IMR-90 (cell line): ENCODE data around the gene ARHGDIA. TPM values are rescaled to one million over a fixed set of nuclear protein-coding genes. Genes with fewer than 3 reads are reported as not detected.

Experiments used
- ATAC-seq: fragments of 200-7000 bp; cut with Tn5 transposase; 2 replicates; pipeline ENCODE4 v1.9.1; 2020; ENCODE audit warnings: low read depth, mild to moderate bottlenecking, moderate library complexity
- BruUV-seq: library from RNA; stranded (reverse); fragments of 400-500 nt; replicated peaks from 2 replicates; lab custom pipeline; 2021; lab: Mats Ljungman, UMichigan
- CTCF ChIA-PET: fragments of 300-600 bp; formaldehyde crosslinking; extraction: SDS; loops from one replicate; lab custom pipeline; 2021; ENCODE audit warnings: antibody characterized with exemption; lab: Yijun Ruan, JAX
- POLR2A ChIA-PET: fragments of 300-600 bp; sonication (Branson Sonifier 250); formaldehyde crosslinking; loops from one replicate; lab custom pipeline; 2022; ENCODE audit warnings: antibody characterized with exemption; ENCODE audit not compliant: unreplicated experiment; lab: Charles Lee
- DNase-seq: peaks from one replicate; pipeline ENCODE4 v3.0.0; 2013
- H2AFZ ChIP-seq: replicated peaks from 2 replicates; pipeline ENCODE3; 2013; ENCODE audit warnings: low read length, mild to moderate bottlenecking; ENCODE audit not compliant: poor library complexity
- H2AK5ac ChIP-seq: 2 replicates; pipeline ENCODE4 v1.6.1; 2013; ENCODE audit warnings: low read depth, low read length, inconsistent platforms
- H2AK9ac ChIP-seq: replicated peaks from 2 replicates; pipeline ENCODE3; 2013; ENCODE audit warnings: mild to moderate bottlenecking, low read depth, low read length, moderate library complexity; ENCODE audit not compliant: poor library complexity
- H2BK120ac ChIP-seq: 2 replicates; pipeline ENCODE4 v1.6.1; 2013; ENCODE audit warnings: low read depth, low read length, inconsistent platforms
- H2BK15ac ChIP-seq: 3 replicates; pipeline ENCODE4 v1.6.1; 2013; ENCODE audit warnings: low read depth, low read length, inconsistent platforms
- H2BK20ac ChIP-seq: 2 replicates; pipeline ENCODE4 v1.6.1; 2013; ENCODE audit warnings: low read depth, mild to moderate bottlenecking, inconsistent platforms, low read length, moderate library complexity
- H2BK5ac ChIP-seq: 2 replicates; pipeline ENCODE4 v1.6.1; 2013; ENCODE audit warnings: mild to moderate bottlenecking, low read depth, low read length, inconsistent platforms; ENCODE audit not compliant: poor library complexity, severe bottlenecking
- H3K14ac ChIP-seq: replicated peaks from 2 replicates; pipeline ENCODE4 v1.6.1; 2013; ENCODE audit warnings: low read depth, low read length, inconsistent platforms
- H3K18ac ChIP-seq: 2 replicates; pipeline ENCODE4 v1.6.1; 2013; ENCODE audit warnings: low read depth, low read length, control low read depth
- H3K23ac ChIP-seq: 2 replicates; pipeline ENCODE4 v1.6.1; 2013; ENCODE audit warnings: low read depth, low read length, inconsistent platforms
- H3K27ac ChIP-seq: 2 replicates; pipeline ENCODE4 v1.5.1; 2013; ENCODE audit warnings: mild to moderate bottlenecking, control low read depth, low read length; ENCODE audit not compliant: insufficient read depth
- H3K27me3 ChIP-seq: 2 replicates; pipeline ENCODE4 v1.6.1; 2013; ENCODE audit warnings: low read length; ENCODE audit not compliant: control insufficient read depth, insufficient read depth
- H3K36me3 ChIP-seq: 2 replicates; pipeline ENCODE4 v1.6.1; 2013; ENCODE audit warnings: low read length, mixed read lengths; ENCODE audit not compliant: control insufficient read depth, insufficient read depth
- H3K4ac ChIP-seq: 2 replicates; pipeline ENCODE4 v1.6.1; 2013; ENCODE audit warnings: low read depth, low read length, inconsistent platforms
- H3K4me1 ChIP-seq: 2 replicates; pipeline ENCODE4 v1.6.1; 2013; ENCODE audit warnings: low read length, mixed read lengths; ENCODE audit not compliant: control insufficient read depth, insufficient read depth
- H3K4me2 ChIP-seq: 2 replicates; pipeline ENCODE4 v1.6.1; 2013; ENCODE audit warnings: low read depth, mild to moderate bottlenecking, control low read depth, low read length, moderate library complexity
- H3K4me3 ChIP-seq: 2 replicates; pipeline ENCODE4 v1.5.1; 2013; ENCODE audit warnings: low read depth, mild to moderate bottlenecking, control low read depth, low read length, moderate library complexity; ENCODE audit not compliant: insufficient read depth
- H3K56ac ChIP-seq: 2 replicates; pipeline ENCODE4 v1.6.1; 2013; ENCODE audit warnings: low read length, inconsistent platforms; ENCODE audit not compliant: insufficient read depth; ENCODE audit errors: extremely low read depth
- H3K79me1 ChIP-seq, 2 experiments: 2 replicates each; pipeline ENCODE4 v1.6.1; 2013; ENCODE audit warnings: low read length in 2 of 2, inconsistent platforms in 1 of 2, low read depth in 1 of 2
- H3K9ac ChIP-seq: 2 replicates; pipeline ENCODE4 v1.6.1; 2013; ENCODE audit warnings: low read depth, low read length, control low read depth
- H3K9me1 ChIP-seq: 2 replicates; pipeline ENCODE4 v1.6.1; 2013; ENCODE audit warnings: low read length, inconsistent platforms; ENCODE audit not compliant: insufficient read depth
- H3K9me3 ChIP-seq: 2 replicates; pipeline ENCODE4 v1.6.1; 2013; ENCODE audit warnings: low read length; ENCODE audit not compliant: control insufficient read depth, insufficient read depth
- H4K20me1 ChIP-seq: 2 replicates; pipeline ENCODE4 v1.6.1; 2013; ENCODE audit warnings: low read length, inconsistent platforms; ENCODE audit not compliant: insufficient read depth
- H4K5ac ChIP-seq: 2 replicates; pipeline ENCODE4 v1.6.1; 2013; ENCODE audit warnings: mild to moderate bottlenecking, low read depth, low read length, control low read depth
- H4K8ac ChIP-seq, 2 experiments: 2 replicates each; pipeline ENCODE4 v1.6.1; 2013; ENCODE audit warnings: low read depth in 2 of 2, low read length in 2 of 2, control low read depth in 1 of 2, inconsistent platforms in 1 of 2
- H4K91ac ChIP-seq: 2 replicates; pipeline ENCODE4 v1.6.1; 2013; ENCODE audit warnings: low read depth, low read length, inconsistent platforms; ENCODE audit not compliant: insufficient read depth
- MAFK ChIP-seq: IDR thresholded peaks from 2 replicates; pipeline ENCODE4 v1.6.1; 2012; ENCODE audit warnings: low read depth, low read length, improper control_type of control experiment
- POLR2A ChIP-seq: IDR thresholded peaks from 2 replicates; pipeline ENCODE4 v1.6.1; 2012; ENCODE audit warnings: mild to moderate bottlenecking, low read depth, low read length
- SMC3 ChIP-seq: fragments of 150-350 bp; IDR thresholded peaks from 2 replicates; pipeline ENCODE4 v1.6.1; 2016; ENCODE audit warnings: low read depth, mild to moderate bottlenecking, antibody characterized with exemption, low read length, moderate library complexity
- WGBS, 2 experiments: methylation state at CpG; one replicate each; pipeline versions ENCODE4 v1.1.5 to v1.1.7; 2013; ENCODE audit warnings: missing lambda C conversion rate in 2 of 2; ENCODE audit not compliant: insufficient read length in 1 of 2; ENCODE audit errors: extremely low coverage in 2 of 2; 5-methylcytosine and 5-hydroxymethylcytosine counted together
- dilution Hi-C: fragments of 300-500 bp; cut with HindIII; formaldehyde crosslinking; loops from one replicate; pipeline ENCODE4 v1.14.3; 2018; ENCODE audit warnings: low sequenced_read_pairs; ENCODE audit not compliant: unreplicated experiment
- in situ Hi-C: fragments of 300-500 bp; cut with MboI; formaldehyde crosslinking; loops from 3 replicates; pipeline ENCODE4 v1.14.3; 2019; ENCODE audit warnings: low sequenced_read_pairs, inconsistent platforms, mixed read lengths
- intact Hi-C: fragments of 100-400 bp; cut with micrococcal nuclease; formaldehyde crosslinking; loops from 2 replicates; pipeline ENCODE4 v1.10.0; 2022
- polyA plus RNA-seq, 3 experiments: library from polyadenylated mRNA; depleted of rRNA; stranded (reverse); fragments of >200 nt; gene quantifications; 2 replicates each; pipeline ENCODE4 v1.2.3, GENCODE V29; 2012; ENCODE audit warnings: low replicate concordance in 1 of 3
- total RNA-seq: library from RNA; depleted of rRNA; stranded (reverse); fragments of >200 nt; gene quantifications from 2 replicates; pipeline ENCODE4 v1.2.3, GENCODE V29; 2012

ARHGDIA gene
- total and polyA plus RNA-seq, 2 of the 4 experiments (the other 2 are of a cell fraction): 62.7 to 362 TPM

DNA sequence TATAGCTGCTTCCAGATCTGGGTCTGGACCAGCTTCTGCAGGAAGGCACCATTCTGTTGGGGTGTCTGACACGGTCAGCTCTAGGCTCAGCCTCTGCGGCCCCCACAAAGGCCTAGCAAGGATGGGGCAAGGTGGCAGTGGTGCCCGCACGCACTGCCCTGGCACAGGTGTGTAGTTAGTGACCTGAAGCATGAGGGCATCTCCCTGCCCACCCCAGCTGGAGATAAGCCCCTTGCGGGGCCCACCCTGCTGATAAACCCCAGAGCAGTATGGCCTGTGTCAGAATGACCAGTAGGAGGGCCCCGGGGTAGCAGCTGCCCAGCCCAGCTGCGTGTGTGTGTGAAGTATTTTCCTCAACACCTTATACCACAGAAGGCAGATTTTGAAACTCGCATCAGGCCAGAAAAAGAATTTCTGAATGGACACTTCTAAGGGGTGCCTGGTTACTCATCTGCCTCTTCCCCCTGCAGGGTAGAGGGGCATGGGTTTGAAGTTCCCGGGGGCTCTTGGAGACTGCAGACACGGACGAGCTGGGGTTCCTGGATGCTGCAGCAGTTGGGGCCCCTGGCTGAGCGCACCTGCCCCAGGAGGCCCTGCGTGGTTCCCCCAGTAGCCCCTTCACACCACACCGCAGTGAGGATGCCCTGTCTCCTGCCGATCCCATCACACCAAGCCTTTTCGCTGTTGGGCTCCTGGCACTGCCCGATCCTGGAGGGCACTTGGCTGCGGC, 4.5 kb downstream of the ARHGDIA start (continued):
- no peak for TF ChIP-seq MAFK

DNA sequence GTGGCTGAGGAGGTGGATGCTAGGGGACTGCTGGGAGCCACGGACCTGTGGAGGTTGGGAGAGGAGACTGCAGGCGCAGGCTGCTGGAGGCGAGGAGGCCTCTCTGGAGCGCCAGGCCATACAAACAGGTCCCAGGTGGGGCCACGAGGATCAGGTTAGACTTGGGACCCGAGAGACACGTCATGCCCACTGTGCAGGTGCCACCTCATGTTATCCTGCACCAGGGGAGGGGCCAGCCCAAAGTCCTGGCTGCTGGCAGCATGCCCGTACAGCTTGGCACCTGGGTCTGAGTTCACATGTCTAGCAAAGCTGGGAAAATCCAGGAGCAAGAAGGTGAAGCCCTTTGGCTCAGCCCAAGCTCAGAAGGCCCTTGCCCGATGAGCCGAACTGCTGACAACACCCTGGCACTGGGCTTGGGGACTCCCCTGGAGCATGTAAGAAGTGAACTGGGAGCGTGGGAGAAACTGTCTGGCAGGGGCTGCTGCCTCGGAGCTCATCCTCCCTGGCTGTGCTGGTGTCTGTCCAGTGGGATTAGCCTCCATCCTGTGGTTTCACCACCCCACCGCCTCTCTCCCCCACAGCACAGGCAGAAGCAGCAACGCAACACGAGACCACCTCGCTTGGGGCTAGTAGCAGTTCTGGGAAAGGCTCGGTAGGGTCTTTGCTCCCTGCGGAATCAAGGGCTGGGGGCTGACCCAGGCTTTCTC, 5.3 kb downstream of the ARHGDIA start:
- H4K20me1 ChIP-seq: peaks cover 55% of the 10 kb centered on the region
- intact Hi-C loops: no loop called here
- peak overlapping the region; percentile 2; the same call in 1 of the 2 replicates for H3K27ac ChIP-seq

More for the DNA sequence above, 5.3 kb downstream of the ARHGDIA start:
- H3K9me1 ChIP-seq: peaks cover 11% of the 10 kb centered on the region; the same call in 1 of the 2 replicates
- no TSS peak for BruUV-seq
- no peak overlapping the region for H3K9ac ChIP-seq
- no peak overlapping the region for H3K14ac ChIP-seq
- peak overlapping the region; percentile 63 for H2AK9ac ChIP-seq
- H2BK20ac ChIP-seq: no peak overlapping the region
- no peak for ATAC-seq
- no peaks in the 10 kb centered on the region for H3K9me3 ChIP-seq
- in situ Hi-C loops: no loop called here
- peak overlapping the region; percentile 27 for H2BK5ac ChIP-seq
- 92% methylated on average over 10 of the region's 18 CpGs; no CpG with 5 or more reads in 1 of the 2 experiments for WGBS, 2 experiments
- TF ChIP-seq SMC3 (no peak), POLR2A (peak; percentile 56; the same call in 1 of the 2 replicates)
- H2BK15ac ChIP-seq: no peak overlapping the region
- H3K4me1 ChIP-seq: peaks cover 31% of the 10 kb centered on the region
- peak overlapping the region; percentile 22; the same call in 1 of the 2 replicates for H3K4ac ChIP-seq
- H3K4me2 ChIP-seq: no peak overlapping the region
- no peak overlapping the region for H3K4me3 ChIP-seq
- POLR2A ChIA-PET: no interaction called here
- H4K91ac ChIP-seq: no peak overlapping the region
- H3K27me3 ChIP-seq: no peaks in the 10 kb centered on the region
- H4K5ac ChIP-seq: 0 out of 2 replicates have a peak overlapping the region, but pooled peaks have one; percentile 4
- H3K36me3 ChIP-seq: peaks cover 46% of the 10 kb centered on the region
- H3K23ac ChIP-seq: no peak overlapping the region
- peak overlapping the region in 1 of 2 experiments; percentile 66; a peak in 1 of 4 replicates for H4K8ac ChIP-seq
- H2BK120ac ChIP-seq: no peak overlapping the region
- H2AK5ac ChIP-seq: 0 out of 2 replicates have a peak overlapping the region, but pooled peaks have one; percentile 34
- dilution Hi-C loops: no loop called here
- CTCF ChIA-PET: no interaction called here
- H3K79me1 ChIP-seq: peaks cover 22 to 79% of the 10 kb centered on the region in 2 experiments; a peak in 3 of 4 replicates
- H2AFZ ChIP-seq: peak overlapping the region; percentile 36
- DNase-seq: no peak
- H3K56ac ChIP-seq: no peak overlapping the region
- no peak overlapping the region for H3K18ac ChIP-seq
